Measurements from ENCODE around the gene BBOF1. TPM values are rescaled to one million over a fixed set of nuclear protein-coding genes. Genes with fewer than 3 reads are reported as not detected.

Gene BBOF1
- total and polyA plus RNA-seq, 2 donors (not counting 3 experiments of a cell fraction or from before 2014, with no cell fraction given): 0.63 to 2.3 TPM

GRCh38 chr14:74064426-74064825 lies 45.3 kb downstream of the BBOF1 start:
- FAIRE-seq (no peak), DNase-seq (ENCODE audit: low read depth, low spot score) (no peak)
- Histone ChIP-seq H3K4me1 (ENCODE audit: control insufficient read depth, extremely low read depth, insufficient read depth, low read length) (peaks cover 30% of the 10 kb centered on the region), H3K4me3 (replicated peaks in 1 of 3; ENCODE audit: insufficient read depth in 1 of 3, low read depth in 1 of 3, low read length in 3 of 3) (peak overlapping the region in 1 of 3 experiments; percentile 8), H3K9ac (replicated peaks; ENCODE audit: extremely low read depth, insufficient read depth, low read length) (no peak overlapping the region), H3K36me3 (ENCODE audit: control insufficient read depth in 2 of 2, extremely low read depth in 1 of 2, insufficient read depth in 2 of 2, low read length in 2 of 2) (no peaks in the 10 kb centered on the region), H3K79me2 (ENCODE audit: control insufficient read depth, insufficient read depth, low read length) (no peaks in the 10 kb centered on the region), H4K20me1 (replicated peaks; ENCODE audit: control insufficient read depth, extremely low read depth, insufficient read depth, low read length) (no peaks in the 10 kb centered on the region), H2AFZ (ENCODE audit: low read depth, low read length) (no peak overlapping the region), H3K9me1 (replicated peaks; ENCODE audit: control insufficient read depth, extremely low read depth, insufficient read depth, low read length) (no peaks in the 10 kb centered on the region), H3K4me2 (ENCODE audit: insufficient read depth, low read length) (peak overlapping the region; percentile 70), H3K27ac (ENCODE audit: insufficient read depth, low read depth, low read length) (peak overlapping the region; percentile 21), H3K27me3 (ENCODE audit: control insufficient read depth in 2 of 2, insufficient read depth in 2 of 2, low read length in 2 of 2) (no peaks in the 10 kb centered on the region), H3K9me3 (replicated peaks; ENCODE audit: control insufficient read depth, insufficient read depth, low read length) (no peaks in the 10 kb centered on the region)
- ChIA-PET POLR2A (no interaction called here), CTCF (interaction anchor here (0.9 kb wide), 2 partner anchors 14 to 17 kb away, joined by 3 read pairs; no protein-coding TSS in a partner anchor)
- TF ChIP-seq EZH2 (IDR thresholded peaks at IDR 0.05; ENCODE audit: borderline replicate concordance, low read depth, low read length, severe bottlenecking) (no peak), POLR2A (IDR thresholded peaks at IDR 0.05; ENCODE audit: low read depth, low read length) (no peak), FOS (IDR thresholded peaks at IDR 0.05; ENCODE audit: borderline replicate concordance, insufficient read depth, low read length) (no peak), GATA2 (IDR thresholded peaks at IDR 0.05; ENCODE audit: insufficient read depth, insufficient read length, low read depth, low read length) (no peak), CTCF (IDR thresholded peaks at IDR 0.05; ENCODE audit: extremely low read depth in 1 of 2, insufficient read depth in 1 of 2, low read depth in 1 of 2, low read length in 2 of 2) (no peak), MYC (IDR thresholded peaks at IDR 0.05; ENCODE audit: low read depth, low read length) (no peak), JUN (IDR thresholded peaks at IDR 0.05; ENCODE audit: borderline replicate concordance, insufficient read depth, insufficient read length, low read depth) (no peak), POLR2AphosphoS5 (IDR thresholded peaks at IDR 0.05; ENCODE audit: insufficient read depth, low read depth, low read length) (no peak)
- TF ChIP-seq, protein P1, sequence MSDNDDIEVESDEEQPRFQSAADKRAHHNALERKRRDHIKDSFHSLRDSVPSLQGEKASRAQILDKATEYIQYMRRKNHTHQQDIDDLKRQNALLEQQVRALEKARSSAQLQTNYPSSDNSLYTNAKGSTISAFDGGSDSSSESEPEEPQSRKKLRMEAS (IDR thresholded peaks at IDR 0.05; ENCODE audit: insufficient read depth, insufficient read length): no peak
- intact Hi-C loops (cut with micrococcal nuclease): no loop called here
- dilution Hi-C loops (cut with MboI; ENCODE audit: extremely low pct_ligation_motif_present, low sequenced_read_pairs): no loop called here
- BruUV-seq (replicated peaks): no TSS peak

Data from endothelial cell of umbilical vein (primary cell).